IMR-90 (cell line): Measurements from ENCODE around the gene COL27A1. TPM values are rescaled to one million over a fixed set of nuclear protein-coding genes. Genes with fewer than 3 reads are reported as not detected.

Experiments
- ATAC-seq: fragments of 200-7000 bp; cut with Tn5 transposase; 2 replicates; pipeline ENCODE4 v1.9.1; 2020; ENCODE audit warnings: low read depth, mild to moderate bottlenecking, moderate library complexity
- BruUV-seq: library from RNA; stranded (reverse); fragments of 400-500 nt; replicated peaks from 2 replicates; lab custom pipeline; 2021; lab: Mats Ljungman, UMichigan
- CTCF ChIA-PET: fragments of 300-600 bp; formaldehyde crosslinking; extraction: SDS; loops from one replicate; lab custom pipeline; 2021; ENCODE audit warnings: antibody characterized with exemption; lab: Yijun Ruan, JAX
- POLR2A ChIA-PET: fragments of 300-600 bp; sonication (Branson Sonifier 250); formaldehyde crosslinking; loops from one replicate; lab custom pipeline; 2022; ENCODE audit warnings: antibody characterized with exemption; ENCODE audit not compliant: unreplicated experiment; lab: Charles Lee
- DNase-seq: peaks from one replicate; pipeline ENCODE4 v3.0.0; 2013
- H2AFZ ChIP-seq: replicated peaks from 2 replicates; pipeline ENCODE3; 2013; ENCODE audit warnings: low read length, mild to moderate bottlenecking; ENCODE audit not compliant: poor library complexity
- H2AK5ac ChIP-seq: 2 replicates; pipeline ENCODE4 v1.6.1; 2013; ENCODE audit warnings: low read depth, low read length, inconsistent platforms
- H2AK9ac ChIP-seq: replicated peaks from 2 replicates; pipeline ENCODE3; 2013; ENCODE audit warnings: mild to moderate bottlenecking, low read depth, low read length, moderate library complexity; ENCODE audit not compliant: poor library complexity
- H2BK120ac ChIP-seq: 2 replicates; pipeline ENCODE4 v1.6.1; 2013; ENCODE audit warnings: low read depth, low read length, inconsistent platforms
- H2BK15ac ChIP-seq: 3 replicates; pipeline ENCODE4 v1.6.1; 2013; ENCODE audit warnings: low read depth, low read length, inconsistent platforms
- H2BK20ac ChIP-seq: 2 replicates; pipeline ENCODE4 v1.6.1; 2013; ENCODE audit warnings: low read depth, mild to moderate bottlenecking, inconsistent platforms, low read length, moderate library complexity
- H2BK5ac ChIP-seq: 2 replicates; pipeline ENCODE4 v1.6.1; 2013; ENCODE audit warnings: mild to moderate bottlenecking, low read depth, low read length, inconsistent platforms; ENCODE audit not compliant: poor library complexity, severe bottlenecking
- H3K14ac ChIP-seq: replicated peaks from 2 replicates; pipeline ENCODE4 v1.6.1; 2013; ENCODE audit warnings: low read depth, low read length, inconsistent platforms
- H3K18ac ChIP-seq: 2 replicates; pipeline ENCODE4 v1.6.1; 2013; ENCODE audit warnings: low read depth, low read length, control low read depth
- H3K23ac ChIP-seq: 2 replicates; pipeline ENCODE4 v1.6.1; 2013; ENCODE audit warnings: low read depth, low read length, inconsistent platforms
- H3K27ac ChIP-seq: 2 replicates; pipeline ENCODE4 v1.5.1; 2013; ENCODE audit warnings: mild to moderate bottlenecking, control low read depth, low read length; ENCODE audit not compliant: insufficient read depth
- H3K27me3 ChIP-seq: 2 replicates; pipeline ENCODE4 v1.6.1; 2013; ENCODE audit warnings: low read length; ENCODE audit not compliant: control insufficient read depth, insufficient read depth
- H3K36me3 ChIP-seq: 2 replicates; pipeline ENCODE4 v1.6.1; 2013; ENCODE audit warnings: low read length, mixed read lengths; ENCODE audit not compliant: control insufficient read depth, insufficient read depth
- H3K4ac ChIP-seq: 2 replicates; pipeline ENCODE4 v1.6.1; 2013; ENCODE audit warnings: low read depth, low read length, inconsistent platforms
- H3K4me1 ChIP-seq: 2 replicates; pipeline ENCODE4 v1.6.1; 2013; ENCODE audit warnings: low read length, mixed read lengths; ENCODE audit not compliant: control insufficient read depth, insufficient read depth
- H3K4me2 ChIP-seq: 2 replicates; pipeline ENCODE4 v1.6.1; 2013; ENCODE audit warnings: low read depth, mild to moderate bottlenecking, control low read depth, low read length, moderate library complexity
- H3K4me3 ChIP-seq: 2 replicates; pipeline ENCODE4 v1.5.1; 2013; ENCODE audit warnings: low read depth, mild to moderate bottlenecking, control low read depth, low read length, moderate library complexity; ENCODE audit not compliant: insufficient read depth
- H3K56ac ChIP-seq: 2 replicates; pipeline ENCODE4 v1.6.1; 2013; ENCODE audit warnings: low read length, inconsistent platforms; ENCODE audit not compliant: insufficient read depth; ENCODE audit errors: extremely low read depth
- H3K79me1 ChIP-seq, 2 experiments: 2 replicates each; pipeline ENCODE4 v1.6.1; 2013; ENCODE audit warnings: low read length in 2 of 2, inconsistent platforms in 1 of 2, low read depth in 1 of 2
- H3K9ac ChIP-seq: 2 replicates; pipeline ENCODE4 v1.6.1; 2013; ENCODE audit warnings: low read depth, low read length, control low read depth
- H3K9me1 ChIP-seq: 2 replicates; pipeline ENCODE4 v1.6.1; 2013; ENCODE audit warnings: low read length, inconsistent platforms; ENCODE audit not compliant: insufficient read depth
- H3K9me3 ChIP-seq: 2 replicates; pipeline ENCODE4 v1.6.1; 2013; ENCODE audit warnings: low read length; ENCODE audit not compliant: control insufficient read depth, insufficient read depth
- H4K20me1 ChIP-seq: 2 replicates; pipeline ENCODE4 v1.6.1; 2013; ENCODE audit warnings: low read length, inconsistent platforms; ENCODE audit not compliant: insufficient read depth
- H4K5ac ChIP-seq: 2 replicates; pipeline ENCODE4 v1.6.1; 2013; ENCODE audit warnings: mild to moderate bottlenecking, low read depth, low read length, control low read depth
- H4K8ac ChIP-seq, 2 experiments: 2 replicates each; pipeline ENCODE4 v1.6.1; 2013; ENCODE audit warnings: low read depth in 2 of 2, low read length in 2 of 2, control low read depth in 1 of 2, inconsistent platforms in 1 of 2
- H4K91ac ChIP-seq: 2 replicates; pipeline ENCODE4 v1.6.1; 2013; ENCODE audit warnings: low read depth, low read length, inconsistent platforms; ENCODE audit not compliant: insufficient read depth
- BHLHE40 ChIP-seq: fragments of 150-350 bp; IDR thresholded peaks from 2 replicates; pipeline ENCODE4 v1.6.1; 2016; ENCODE audit warnings: mild to moderate bottlenecking, low read depth, low read length
- CEBPB ChIP-seq: IDR thresholded peaks from 2 replicates; pipeline ENCODE4 v1.6.1; 2012; ENCODE audit warnings: low read depth, low read length, improper control_type of control experiment
- CHD1 ChIP-seq: IDR thresholded peaks from 2 replicates; pipeline ENCODE4 v1.6.1; 2012; ENCODE audit warnings: low read depth, low read length, improper control_type of control experiment
- CTCF ChIP-seq: conservative IDR thresholded peaks from 2 replicates; pipeline ENCODE4 v1.5.1; 2012; ENCODE audit warnings: mild to moderate bottlenecking, low read depth, low read length, improper control_type of control experiment
- FOS ChIP-seq: fragments of 150-350 bp; IDR thresholded peaks from 2 replicates; pipeline ENCODE4 v1.6.1; 2016; ENCODE audit warnings: low read depth, low read length
- MAFK ChIP-seq: IDR thresholded peaks from 2 replicates; pipeline ENCODE4 v1.6.1; 2012; ENCODE audit warnings: low read depth, low read length, improper control_type of control experiment
- MAZ ChIP-seq: IDR thresholded peaks from 2 replicates; pipeline ENCODE4 v1.6.1; 2012; ENCODE audit warnings: low read depth, mild to moderate bottlenecking, low read length, improper control_type of control experiment, moderate library complexity, borderline replicate concordance
- MXI1 ChIP-seq: IDR thresholded peaks from 2 replicates; pipeline ENCODE4 v1.6.1; 2012; ENCODE audit warnings: low read depth, mild to moderate bottlenecking, low read length, moderate library complexity, borderline replicate concordance
- NFE2L2 ChIP-seq: fragments of 150-350 bp; IDR thresholded peaks from 2 replicates; pipeline ENCODE4 v1.6.1; 2016; ENCODE audit warnings: low read depth, mild to moderate bottlenecking, low read length
- POLR2A ChIP-seq: IDR thresholded peaks from 2 replicates; pipeline ENCODE4 v1.6.1; 2012; ENCODE audit warnings: mild to moderate bottlenecking, low read depth, low read length
- RAD21 ChIP-seq: IDR thresholded peaks from 2 replicates; pipeline ENCODE4 v1.6.1; 2012; ENCODE audit warnings: low read length, improper control_type of control experiment
- RCOR1 ChIP-seq: IDR thresholded peaks from 2 replicates; pipeline ENCODE4 v1.6.1; 2012; ENCODE audit warnings: mild to moderate bottlenecking, low read length, improper control_type of control experiment; ENCODE audit not compliant: insufficient replicate concordance
- RFX5 ChIP-seq: IDR thresholded peaks from 2 replicates; pipeline ENCODE4 v1.8.0; 2012; ENCODE audit warnings: low read depth, mild to moderate bottlenecking, low read length, moderate library complexity
- SMC3 ChIP-seq: fragments of 150-350 bp; IDR thresholded peaks from 2 replicates; pipeline ENCODE4 v1.6.1; 2016; ENCODE audit warnings: low read depth, mild to moderate bottlenecking, antibody characterized with exemption, low read length, moderate library complexity
- USF2 ChIP-seq: fragments of 150-350 bp; IDR thresholded peaks from 2 replicates; pipeline ENCODE4 v1.6.1; 2017; ENCODE audit warnings: mild to moderate bottlenecking, antibody characterized with exemption, low read length, low read depth
- whole genome bisulfite sequencing, 2 experiments: methylation state at CpG; one replicate each; pipeline versions ENCODE4 v1.1.5 to v1.1.7; 2013; ENCODE audit warnings: missing lambda C conversion rate in 2 of 2; ENCODE audit not compliant: insufficient read length in 1 of 2; ENCODE audit errors: extremely low coverage in 2 of 2; 5-methylcytosine and 5-hydroxymethylcytosine counted together
- dilution Hi-C: fragments of 300-500 bp; cut with HindIII; formaldehyde crosslinking; loops from one replicate; pipeline ENCODE4 v1.14.3; 2018; ENCODE audit warnings: low sequenced_read_pairs; ENCODE audit not compliant: unreplicated experiment
- in situ Hi-C: fragments of 300-500 bp; cut with MboI; formaldehyde crosslinking; loops from 3 replicates; pipeline ENCODE4 v1.14.3; 2019; ENCODE audit warnings: low sequenced_read_pairs, inconsistent platforms, mixed read lengths
- intact Hi-C: fragments of 100-400 bp; cut with micrococcal nuclease; formaldehyde crosslinking; loops from 2 replicates; pipeline ENCODE4 v1.10.0; 2022
- polyA plus RNA-seq, 3 experiments: library from polyadenylated mRNA; depleted of rRNA; stranded (reverse); fragments of >200 nt; gene quantifications; 2 replicates each; pipeline ENCODE4 v1.2.3, GENCODE V29; 2012; ENCODE audit warnings: low replicate concordance in 1 of 3
- total RNA-seq: library from RNA; depleted of rRNA; stranded (reverse); fragments of >200 nt; gene quantifications from 2 replicates; pipeline ENCODE4 v1.2.3, GENCODE V29; 2012
- TF ChIP-seq, protein P1 (sequence below): fragments of 150-350 bp; IDR thresholded peaks from 2 replicates; pipeline ENCODE4 v1.6.1; 2016; ENCODE audit warnings: low read depth, mild to moderate bottlenecking, low read length, moderate library complexity, borderline replicate concordance

COL27A1 gene
- total and polyA plus RNA-seq, 2 of the 4 experiments (the other 2 are of a cell fraction) = 3.2 to 18.3 TPM

- Histone ChIP-seq H3K4ac (no peak overlapping the region), H3K36me3 (peaks cover 7% of the 10 kb centered on the region), H3K14ac (no peak overlapping the region), H4K20me1 (no peaks in the 10 kb centered on the region), H3K18ac (no peak overlapping the region), H2AK9ac (no peak overlapping the region), H2BK120ac (no peak overlapping the region), H2AFZ (no peak overlapping the region), H2BK15ac (no peak overlapping the region), H3K4me3 (no peak overlapping the region), H3K4me2 (no peak overlapping the region), H4K91ac (no peak overlapping the region), H2BK20ac (no peak overlapping the region), H3K9me3 (peaks cover 2% of the 10 kb centered on the region; the same call in 1 of the 2 replicates), H3K56ac (no peak overlapping the region), H3K27me3 (no peaks in the 10 kb centered on the region), H3K23ac (no peak overlapping the region), H4K8ac (no peak overlapping the region), H3K27ac (no peak overlapping the region), H2BK5ac (no peak overlapping the region), H3K4me1 (no peaks in the 10 kb centered on the region), H2AK5ac (no peak overlapping the region), H4K5ac (no peak overlapping the region), H3K79me1 (peaks cover 0 to 9% of the 10 kb centered on the region in 2 experiments; a peak in 1 of 4 replicates), H3K9ac (no peak overlapping the region), H3K9me1 (peaks cover 21% of the 10 kb centered on the region)
- ChIA-PET POLR2A (no interaction called here), CTCF (interaction anchor here (0.9 kb wide), 1 partner anchor 35 kb away, joined by 3 read pairs; the partner anchor contains the start of gene COL27A1)
- in situ Hi-C loops = no loop called here
- ATAC-seq = no peak
- no peak for TF ChIP-seq POLR2A
- TF ChIP-seq NFE2L2 = no peak
- TF ChIP-seq BHLHE40 = no peak
- TF ChIP-seq MAFK = no peak
- no peak for TF ChIP-seq MXI1
- TF ChIP-seq MAZ = no peak
- TF ChIP-seq SMC3 = no peak
- TF ChIP-seq, protein P1, sequence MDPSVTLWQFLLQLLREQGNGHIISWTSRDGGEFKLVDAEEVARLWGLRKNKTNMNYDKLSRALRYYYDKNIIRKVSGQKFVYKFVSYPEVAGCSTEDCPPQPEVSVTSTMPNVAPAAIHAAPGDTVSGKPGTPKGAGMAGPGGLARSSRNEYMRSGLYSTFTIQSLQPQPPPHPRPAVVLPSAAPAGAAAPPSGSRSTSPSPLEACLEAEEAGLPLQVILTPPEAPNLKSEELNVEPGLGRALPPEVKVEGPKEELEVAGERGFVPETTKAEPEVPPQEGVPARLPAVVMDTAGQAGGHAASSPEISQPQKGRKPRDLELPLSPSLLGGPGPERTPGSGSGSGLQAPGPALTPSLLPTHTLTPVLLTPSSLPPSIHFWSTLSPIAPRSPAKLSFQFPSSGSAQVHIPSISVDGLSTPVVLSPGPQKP = no peak
- no peak for TF ChIP-seq CEBPB
- no peak for TF ChIP-seq USF2
- no peak for TF ChIP-seq CHD1
- no peak for TF ChIP-seq CTCF
- TF ChIP-seq FOS = no peak
- TF ChIP-seq RAD21 = no peak
- no peak for TF ChIP-seq RCOR1
- no peak for TF ChIP-seq RFX5
- BruUV-seq = no TSS peak
- no CpG with 5 or more reads among the region's 1 CpG for WGBS, 2 experiments
- DNase-seq = no peak
- intact Hi-C loops = no loop called here
- dilution Hi-C loops = no loop called here
These were observed 35.2 kb downstream of the COL27A1 start for GRCh38 chr9:114190563-114190905.
